Ovary (tissue), 9 donors: ENCODE results near the gene RBBP7. TPM values are rescaled to one million over a fixed set of nuclear protein-coding genes. Genes with fewer than 3 reads are reported as not detected.

Experiments used
- DNase-seq, 5 donors: peaks; one replicate each; pipeline ENCODE4 v3.0.0-alpha.2; 2019 to 2020
- H3K27ac ChIP-seq, 2 donors: fragments of 200-600 bp; one replicate each; pipeline versions ENCODE4 v1.5.1 to v1.8.0; 2019 to 2022
- H3K27me3 ChIP-seq: fragments of 200-600 bp; one replicate; pipeline ENCODE4 v1.8.0; 2022
- H3K36me3 ChIP-seq: fragments of 200-600 bp; sonication (generic); one replicate; pipeline ENCODE4 v1.5.1; 2019
- H3K4me1 ChIP-seq: one replicate; pipeline ENCODE4 v1.8.1; 2013; ENCODE audit warnings: mild to moderate bottlenecking, moderate library complexity; ENCODE audit not compliant: insufficient read depth
- H3K4me3 ChIP-seq: fragments of 200-600 bp; sonication (generic); one replicate; pipeline ENCODE4 v1.5.1; 2017
- H3K9me3 ChIP-seq, 2 donors: fragments of 200-600 bp in 1 of 2; sonication (generic) in 1 of 2; one replicate each; pipeline versions ENCODE4 v1.5.1 to v1.8.1; 2013 to 2019; ENCODE audit warnings: mild to moderate bottlenecking in 1 of 2, moderate library complexity in 1 of 2
- EP300 ChIP-seq: sonication (generic); formaldehyde crosslinking; IDR thresholded peaks from one replicate; pipeline ENCODE4 v1.6.1; 2017; ENCODE audit warnings: antibody characterized with exemption
- POLR2A ChIP-seq: fragments of 450-650 bp; IDR thresholded peaks from one replicate; pipeline ENCODE4 v1.6.1; 2017; ENCODE audit warnings: antibody characterized with exemption, mild to moderate bottlenecking, moderate library complexity
- WGBS, 3 donors: extraction: QIAGEN DNeasy Blood & Tissue Kit in 1 of 3; methylation state at CpG; one replicate each; pipeline versions ENCODE4 v1.1.5 to v1.1.7; 2013 to 2017; 5-methylcytosine and 5-hydroxymethylcytosine counted together
- intact Hi-C, 4 donors: fragments of 100-400 bp; cut with DNase I; formaldehyde crosslinking; loops; one replicate each; pipeline versions ENCODE4 v1.11.0 to v1.15.1; 2022 to 2023
- polyA plus RNA-seq, 2 donors: library from polyadenylated mRNA; stranded (reverse); fragments of 200-250 nt in 1 of 2; fragments of 350-450 nt in 1 of 2; fragmentation: Illumina TruSeq in 1 of 2; extraction: RNeasy Lipid Tissue Mini Kit (QIAGEN cat#74804) in 1 of 2; gene quantifications; one replicate each; pipeline ENCODE4 v1.2.3, GENCODE V29; 2013 to 2014
- total RNA-seq, 7 donors: library from RNA; depleted of rRNA in 2 of 7; stranded (reverse); fragments of >200 nt in 2 of 7; fragmentation: NEBNext Ultra II Directional in 3 of 7; extraction: Animal tissue kit (Norgen Biotek cat#: 25700) in 3 of 7; gene quantifications; one replicate each; pipeline versions ENCODE4 v1.1.0 to v1.2.4, GENCODE V29; 2016 to 2023
- TF ChIP-seq, protein P1 (sequence below), 3 donors: fragments of 450-650 bp in 2 of 3; fragments of 200-600 bp in 1 of 3; IDR thresholded peaks; one replicate each; pipeline versions ENCODE4 v1.5.1 to v1.8.0; 2016 to 2022; ENCODE audit warnings: antibody characterized with exemption in 3 of 3, mild to moderate bottlenecking in 1 of 3
- donor health status: DM: no; HTN: no; CAD: no; lungs with moderate emphysema.
- donor health status: DM: no; HTN: no; CAD: no.
- donor health status: Bipolar disorder and iron deficiency.
- donor health status: DM: yes; HTN: yes; CAD: no.
- donor health status: DM: no; HTN: no; CAD: no.
- donor health status: DM: yes; HTN: yes; CAD: no.

RBBP7 gene
- total and polyA plus RNA-seq, 9 donors: 101 to 258 (median 188) TPM

- Histone ChIP-seq H3K27me3 (no peaks in the 10 kb centered on the region), H3K4me1 (peaks cover 2% of the 10 kb centered on the region), H3K36me3 (no peaks in the 10 kb centered on the region), H3K4me3 (no peak overlapping the region), H3K27ac (no peak overlapping the region), H3K9me3 (no peaks in the 10 kb centered on the region)
- peak in 1 of 5 donors; percentile 4 for DNase-seq
- TF ChIP-seq, protein P1, sequence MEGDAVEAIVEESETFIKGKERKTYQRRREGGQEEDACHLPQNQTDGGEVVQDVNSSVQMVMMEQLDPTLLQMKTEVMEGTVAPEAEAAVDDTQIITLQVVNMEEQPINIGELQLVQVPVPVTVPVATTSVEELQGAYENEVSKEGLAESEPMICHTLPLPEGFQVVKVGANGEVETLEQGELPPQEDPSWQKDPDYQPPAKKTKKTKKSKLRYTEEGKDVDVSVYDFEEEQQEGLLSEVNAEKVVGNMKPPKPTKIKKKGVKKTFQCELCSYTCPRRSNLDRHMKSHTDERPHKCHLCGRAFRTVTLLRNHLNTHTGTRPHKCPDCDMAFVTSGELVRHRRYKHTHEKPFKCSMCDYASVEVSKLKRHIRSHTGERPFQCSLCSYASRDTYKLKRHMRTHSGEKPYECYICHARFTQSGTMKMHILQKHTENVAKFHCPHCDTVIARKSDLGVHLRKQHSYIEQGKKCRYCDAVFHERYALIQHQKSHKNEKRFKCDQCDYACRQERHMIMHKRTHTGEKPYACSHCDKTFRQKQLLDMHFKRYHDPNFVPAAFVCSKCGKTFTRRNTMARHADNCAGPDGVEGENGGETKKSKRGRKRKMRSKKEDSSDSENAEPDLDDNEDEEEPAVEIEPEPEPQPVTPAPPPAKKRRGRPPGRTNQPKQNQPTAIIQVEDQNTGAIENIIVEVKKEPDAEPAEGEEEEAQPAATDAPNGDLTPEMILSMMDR (IDR thresholded peaks at IDR 0.05): no peak
- TF ChIP-seq POLR2A (no peak), EP300 (no peak)
- intact Hi-C loops: no loop called here
Measured at GRCh38 chrX:16807548-16807947, 62.6 kb downstream of the RBBP7 start.

DNA sequence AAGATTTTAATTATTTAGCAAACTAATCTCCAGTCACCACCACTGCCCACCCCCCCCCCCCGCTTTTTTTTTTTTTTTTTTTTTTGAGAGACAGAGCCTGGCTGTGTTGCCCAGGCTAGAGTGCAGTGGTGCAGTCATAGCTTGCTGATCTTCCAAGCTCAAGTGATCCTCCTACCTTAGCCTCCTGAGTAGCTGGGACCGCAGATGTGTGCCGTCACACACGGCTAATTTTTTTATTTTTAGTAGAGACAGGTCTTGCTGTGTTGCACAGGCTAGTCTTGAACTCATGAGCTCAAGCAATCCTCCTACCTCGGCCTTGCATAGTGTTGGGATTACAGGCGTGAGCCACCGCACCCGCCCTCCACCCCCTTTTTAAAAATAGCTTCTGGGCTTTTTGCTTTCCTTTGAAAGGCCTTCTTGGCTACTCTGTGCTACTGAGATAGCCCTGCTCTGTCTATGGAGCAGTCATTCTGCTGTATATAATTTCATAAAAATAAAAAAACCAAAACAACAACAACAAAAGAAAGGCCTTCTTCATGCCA, 65.2 kb downstream of the RBBP7 start:
- DNase-seq: peak in 1 of 5 donors; percentile 10
- Histone ChIP-seq H3K4me3 (no peak overlapping the region), H3K27ac (no peak overlapping the region), H3K27me3 (no peaks in the 10 kb centered on the region), H3K4me1 (peaks cover 2% of the 10 kb centered on the region), H3K9me3 (no peaks in the 10 kb centered on the region), H3K36me3 (no peaks in the 10 kb centered on the region)
- 83 to 88% (median 84%) methylated on average over 8 of the region's 8 CpGs for WGBS, 3 donors
- intact Hi-C loops: no loop called here
- no peak for TF ChIP-seq EP300
- TF ChIP-seq, protein P1 (IDR thresholded peaks at IDR 0.05): no peak
- TF ChIP-seq POLR2A: no peak

- Histone ChIP-seq H3K36me3 (no peaks in the 10 kb centered on the region), H3K4me1 (no peaks in the 10 kb centered on the region), H3K4me3 (no peak overlapping the region), H3K9me3 (no peaks in the 10 kb centered on the region), H3K27me3 (no peaks in the 10 kb centered on the region), H3K27ac (no peak overlapping the region)
- DNase-seq: no peak
- intact Hi-C loops: no loop called here
- 87 to 90% (median 87%) methylated on average over 4 of the region's 4 CpGs for WGBS, 3 donors
- TF ChIP-seq EP300 (no peak), POLR2A (no peak)
- TF ChIP-seq, protein P1 (IDR thresholded peaks at IDR 0.05): no peak
Measured at GRCh38 chrX:16797841-16798240, 72.3 kb downstream of the RBBP7 start.

DNA sequence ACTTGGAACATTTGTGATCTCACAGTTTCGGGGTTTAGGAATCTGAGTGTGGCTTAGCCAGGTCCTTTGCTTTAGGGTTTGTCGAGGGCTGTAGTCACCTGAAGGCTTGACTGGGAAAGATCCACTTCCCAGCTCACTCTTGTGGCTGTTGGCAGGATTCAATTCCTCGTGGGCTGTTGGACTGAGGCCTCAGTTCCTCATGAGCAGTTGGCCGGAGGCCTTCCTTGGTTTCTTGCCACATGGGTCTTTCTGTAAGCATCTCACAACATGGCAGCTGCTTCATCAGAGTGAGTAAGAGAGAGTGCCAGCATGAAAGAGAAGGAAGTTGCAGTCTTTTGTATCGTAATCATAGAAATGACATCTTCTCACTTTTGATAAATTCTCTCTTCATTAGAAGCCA, 72.8 kb downstream of the RBBP7 start:
- Histone ChIP-seq H3K27me3 (no peaks in the 10 kb centered on the region), H3K27ac (no peak overlapping the region), H3K9me3 (no peaks in the 10 kb centered on the region), H3K36me3 (no peaks in the 10 kb centered on the region), H3K4me1 (no peaks in the 10 kb centered on the region), H3K4me3 (no peak overlapping the region)
- TF ChIP-seq POLR2A: no peak
- no peak for TF ChIP-seq EP300
- TF ChIP-seq, protein P1 (IDR thresholded peaks at IDR 0.05): no peak
- DNase-seq: peak in 1 of 5 donors; percentile 27
- 85 to 89% (median 87%) methylated on average over 5 of the region's 5 CpGs for WGBS, 3 donors
- intact Hi-C loops: no loop called here
